LNCAP (cell line): Measurements from ENCODE around the gene CPNE8.

ENCODE experiments used
- CTCF ChIP-seq: fragments of 450-650 bp; IDR thresholded peaks from 2 replicates; pipeline ENCODE4 v1.5.1; 2017; ENCODE audit warnings: mild to moderate bottlenecking

Gene CPNE8

DNA sequence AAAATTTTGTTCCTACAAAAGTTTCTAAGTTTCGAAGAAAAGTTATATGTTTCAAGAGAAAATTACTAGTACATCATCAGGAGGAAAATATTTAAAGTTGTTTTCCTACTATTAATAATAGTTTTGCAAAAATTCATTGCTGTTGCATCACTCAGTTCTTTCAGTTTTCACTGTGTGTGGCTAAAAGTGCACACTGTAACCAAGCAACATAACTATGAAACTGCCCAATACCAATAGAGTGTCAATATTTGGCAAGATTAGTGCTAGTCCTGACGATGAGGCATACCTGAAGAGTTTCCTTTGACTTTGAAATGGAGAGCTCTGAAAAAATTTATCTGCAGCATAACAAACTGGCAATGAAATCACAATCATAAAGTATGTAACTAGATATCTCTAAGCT is 194.3 kb downstream of the CPNE8 start:
- no peak for TF ChIP-seq CTCF

DNA sequence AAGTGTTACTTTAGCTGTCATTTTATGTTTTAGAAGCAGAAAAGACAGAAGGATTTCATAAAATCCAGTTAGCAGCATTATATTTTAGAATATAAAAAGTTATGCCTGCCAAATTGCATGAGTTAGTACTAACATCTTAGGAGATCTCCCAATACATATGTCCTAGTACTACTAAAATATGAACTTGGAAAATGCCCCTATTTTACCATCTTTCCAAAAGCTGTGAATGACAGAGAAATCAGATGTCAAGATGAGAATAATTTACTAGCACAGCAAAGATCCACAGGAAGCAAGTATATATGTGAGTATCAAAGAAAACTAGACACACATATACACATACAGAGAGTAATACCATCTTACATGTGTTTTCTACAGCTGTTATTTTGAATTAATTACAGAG is 196.9 kb downstream of the CPNE8 start:
- TF ChIP-seq CTCF, result no peak

DNA sequence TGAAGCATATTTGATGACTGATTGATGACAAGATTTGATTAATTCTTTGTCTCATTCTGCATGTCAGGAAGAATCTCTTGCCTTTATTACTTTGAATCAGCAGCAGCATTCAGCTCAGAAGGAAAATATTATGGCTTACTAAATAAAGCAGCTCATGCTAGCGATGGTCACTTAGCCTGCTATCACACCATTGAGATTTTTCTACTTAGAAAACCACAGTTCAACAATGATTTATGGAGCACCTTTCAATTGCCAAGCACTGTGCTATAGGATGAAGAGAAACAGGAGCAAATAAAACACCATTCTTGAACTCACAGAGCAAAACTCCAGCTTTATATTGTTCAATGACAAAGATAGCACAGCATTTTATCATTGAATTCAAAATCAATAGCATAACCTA is 197.7 kb downstream of the CPNE8 start:
- TF ChIP-seq CTCF, result no peak

DNA sequence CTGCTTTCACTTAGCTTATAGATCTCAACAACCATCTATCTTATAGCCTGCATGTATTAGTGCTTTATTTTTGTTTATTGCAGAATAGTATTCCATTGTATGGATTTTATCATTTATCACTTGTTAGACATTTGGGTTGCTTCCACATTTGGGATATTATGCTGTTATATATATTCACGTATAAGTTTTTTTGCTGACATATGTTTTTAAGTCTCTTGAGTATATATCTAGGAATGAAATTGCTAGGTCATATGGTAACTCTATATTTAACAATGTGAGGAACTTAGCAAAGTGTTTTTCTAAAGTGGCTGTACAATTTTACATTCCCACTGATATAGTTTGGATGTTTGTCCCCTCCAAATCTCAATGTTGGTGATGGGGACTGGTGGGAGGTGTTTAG is 208.1 kb downstream of the CPNE8 start:
- no peak for TF ChIP-seq CTCF

DNA sequence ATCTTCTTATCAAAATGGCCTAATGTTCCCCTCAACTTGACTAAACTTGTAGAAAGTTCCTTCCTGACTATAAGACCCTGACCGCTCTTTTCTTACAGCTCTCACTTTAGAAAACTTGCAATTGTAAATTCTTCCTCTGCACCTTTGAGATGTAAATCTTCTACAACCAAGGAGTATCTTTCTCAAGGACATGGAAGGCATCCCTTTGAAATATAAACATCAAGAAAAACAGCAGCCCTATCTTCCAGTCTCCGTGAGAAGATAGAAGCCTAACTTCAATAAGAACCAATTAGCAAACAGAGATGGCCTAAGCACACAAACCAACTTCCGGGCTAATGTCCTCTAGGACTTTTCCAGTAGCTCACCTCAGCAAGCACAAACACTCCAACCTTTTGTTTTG is 210.3 kb downstream of the CPNE8 start:
- no peak for TF ChIP-seq CTCF

DNA sequence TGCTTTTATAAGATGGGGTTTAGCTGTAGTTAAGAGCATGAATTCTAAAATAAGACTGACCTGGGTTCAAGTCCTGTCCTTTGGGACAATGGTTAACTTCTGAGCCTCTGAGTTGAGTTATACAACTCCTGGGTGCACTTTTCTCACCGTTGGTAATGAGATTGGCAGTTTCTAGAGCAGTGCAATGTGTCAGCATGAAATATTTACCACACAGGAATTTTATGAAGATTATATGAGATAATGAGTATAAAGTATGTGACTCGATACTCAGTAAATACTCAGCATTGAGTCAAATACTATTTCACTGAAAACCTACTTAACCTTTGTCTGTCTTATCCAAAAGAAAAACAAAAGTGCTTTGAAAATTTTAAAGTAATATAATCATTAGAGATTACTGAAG is 214.2 kb downstream of the CPNE8 start:
- no peak for TF ChIP-seq CTCF

GRCh38 chr12:38690646-38691045 is 214.7 kb downstream of the CPNE8 start:
- TF ChIP-seq CTCF, result no peak

- TF ChIP-seq CTCF, result no peak
Observed at GRCh38 chr12:38689704-38690103, 215.7 kb downstream of the CPNE8 start.
